GM12891 (cell line): ENCODE data around the gene TENM3.

ENCODE experiments used
- PAX5 ChIP-seq: IDR thresholded peaks from 2 replicates; pipeline ENCODE4 v1.6.1; 2011; ENCODE audit warnings: low read length, moderate library complexity, mild to moderate bottlenecking; ENCODE audit not compliant: insufficient read depth, severe bottlenecking
- POLR2A ChIP-seq: IDR thresholded peaks from 2 replicates; pipeline ENCODE4 v1.6.1; 2011; ENCODE audit warnings: low read depth, low read length, control low read depth
- POLR2AphosphoS5 ChIP-seq: IDR thresholded peaks from 2 replicates; pipeline ENCODE4 v1.6.1; 2011; ENCODE audit warnings: low read depth, low read length, control low read depth
- TAF1 ChIP-seq: IDR thresholded peaks from 2 replicates; pipeline ENCODE4 v1.6.1; 2011; ENCODE audit warnings: low read depth, low read length, control low read depth

DNA sequence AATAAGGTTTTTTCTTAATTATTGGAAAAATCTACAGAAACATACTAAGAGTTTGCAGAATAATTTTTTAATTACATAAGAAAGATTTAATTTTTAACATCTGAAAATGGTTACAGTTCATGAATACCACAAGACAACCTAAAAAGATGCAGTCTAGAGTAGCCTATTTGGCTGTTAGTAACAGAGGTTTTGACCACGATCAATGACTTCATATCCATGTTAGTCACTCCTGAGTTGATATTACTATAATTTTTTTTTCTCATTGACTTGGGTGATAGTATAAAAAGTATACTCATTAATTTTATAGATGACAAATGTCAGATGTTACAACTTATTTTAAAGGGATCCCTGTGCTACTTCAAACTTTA is 401.5 kb downstream of the TENM3 start:
- no peak for TF ChIP-seq POLR2AphosphoS5
- TF ChIP-seq POLR2A: no peak
- no peak for TF ChIP-seq TAF1
- TF ChIP-seq PAX5: no peak
